Stimulated activated naive B cell treated with anti-CD40 and anti-IgM and Interleukin-4, amounts not matched to agents 10 μg/mL and 1 μg/mL and 100 μg/mL, for 72 hours (primary cell): ENCODE data around the gene BTAF1.

ENCODE experiments used
- ATAC-seq, 2 donors: fragments of 150-1000 bp; cut with Tn5 transposase; replicated peaks; 2 replicates each; pipeline ENCODE4 v1.10.0; 2021; ENCODE audit warnings: moderate library complexity in 1 of 2
- DNase-seq: peaks from one replicate; pipeline ENCODE4 v3.0.0; 2021
- H3K27ac Mint-ChIP-seq: one replicate; pipeline ENCODE4 v1.8.0; 2022; ENCODE audit warnings: mild to moderate bottlenecking, mixed read lengths
- H3K27me3 Mint-ChIP-seq, 2 donors: one replicate each; pipeline ENCODE4 v1.8.0; 2022; ENCODE audit warnings: mixed read lengths in 2 of 2
- H3K36me3 Mint-ChIP-seq, 2 donors: one replicate each; pipeline ENCODE4 v1.8.0; 2022; ENCODE audit warnings: mixed read lengths in 2 of 2, mild to moderate bottlenecking in 1 of 2
- H3K4me1 Mint-ChIP-seq, 2 donors: one replicate each; pipeline ENCODE4 v1.8.0; 2022; ENCODE audit warnings: mixed read lengths in 2 of 2, mild to moderate bottlenecking in 1 of 2
- H3K4me3 Mint-ChIP-seq, 2 donors: one replicate each; pipeline ENCODE4 v1.8.0; 2022; ENCODE audit warnings: mild to moderate bottlenecking in 2 of 2, mixed read lengths in 2 of 2, moderate library complexity in 1 of 2
- H3K9me3 Mint-ChIP-seq, 2 donors: one replicate each; pipeline ENCODE4 v1.8.0; 2022; ENCODE audit warnings: mixed read lengths in 2 of 2, mild to moderate bottlenecking in 1 of 2

Gene BTAF1

GRCh38 chr10:91978585-91978984 is 55.0 kb downstream of the BTAF1 start:
- H3K4me3 Mint-ChIP-seq: no peak overlapping the region
- DNase-seq (no peak), ATAC-seq (no peak)
- peaks cover 36 to 59% of the 10 kb centered on the region in 2 donors for H3K36me3 Mint-ChIP-seq
- no peaks in the 10 kb centered on the region for H3K9me3 Mint-ChIP-seq
- H3K27me3 Mint-ChIP-seq: no peaks in the 10 kb centered on the region
- no peak overlapping the region for H3K27ac Mint-ChIP-seq
- peaks cover 4 to 9% of the 10 kb centered on the region in 2 donors for H3K4me1 Mint-ChIP-seq

GRCh38 chr10:91980319-91980718 is 56.7 kb downstream of the BTAF1 start:
- Mint-ChIP-seq H3K27me3 (no peaks in the 10 kb centered on the region), H3K27ac (no peak overlapping the region), H3K36me3 (peaks cover 37 to 59% of the 10 kb centered on the region in 2 donors), H3K4me1 (no peaks in the 10 kb centered on the region), H3K4me3 (no peak overlapping the region), H3K9me3 (no peaks in the 10 kb centered on the region)
- no peak for DNase-seq
- ATAC-seq: no peak

GRCh38 chr10:91983416-91983815 is 59.8 kb downstream of the BTAF1 start:
- H3K4me1 Mint-ChIP-seq: peaks cover 0 to 5% of the 10 kb centered on the region in 2 donors
- no peak for ATAC-seq
- no peak for DNase-seq
- no peak overlapping the region for H3K27ac Mint-ChIP-seq
- H3K9me3 Mint-ChIP-seq: no peaks in the 10 kb centered on the region
- H3K4me3 Mint-ChIP-seq: no peak overlapping the region
- H3K27me3 Mint-ChIP-seq: no peaks in the 10 kb centered on the region
- peaks cover 42 to 59% of the 10 kb centered on the region in 2 donors for H3K36me3 Mint-ChIP-seq

- Mint-ChIP-seq H3K27ac (no peak overlapping the region), H3K4me1 (peaks cover 0 to 5% of the 10 kb centered on the region in 2 donors), H3K36me3 (peaks cover 39 to 54% of the 10 kb centered on the region in 2 donors)
Measured at GRCh38 chr10:91987397-91988037, 63.9 kb downstream of the BTAF1 start.

GRCh38 chr10:91992031-91992430 is 68.5 kb downstream of the BTAF1 start:
- Mint-ChIP-seq H3K27ac (no peak overlapping the region), H3K36me3 (peaks cover 34 to 44% of the 10 kb centered on the region in 2 donors), H3K4me1 (peaks cover 0 to 5% of the 10 kb centered on the region in 2 donors), H3K27me3 (no peaks in the 10 kb centered on the region), H3K9me3 (no peaks in the 10 kb centered on the region), H3K4me3 (no peak overlapping the region)
- DNase-seq (no peak), ATAC-seq (no peak)

More at GRCh38 chr10:91987397-91988037, 63.9 kb downstream of the BTAF1 start:
- Mint-ChIP-seq H3K9me3 (no peaks in the 10 kb centered on the region), H3K27me3 (no peaks in the 10 kb centered on the region), H3K4me3 (no peak overlapping the region)
- ATAC-seq: no peak
- no peak for DNase-seq

- Mint-ChIP-seq H3K9me3 (peaks cover 3 to 5% of the 10 kb centered on the region in 2 donors), H3K27ac (peak overlapping the region; percentile 47), H3K4me3 (no peak overlapping the region), H3K4me1 (no peaks in the 10 kb centered on the region), H3K27me3 (no peaks in the 10 kb centered on the region), H3K36me3 (peaks cover 53 to 57% of the 10 kb centered on the region in 2 donors)
- DNase-seq (no peak), ATAC-seq (no peak)
Measured at GRCh38 chr10:91996266-91996665, 72.7 kb downstream of the BTAF1 start.

GRCh38 chr10:92001581-92001980 is 78.0 kb downstream of the BTAF1 start:
- no peak for ATAC-seq
- Mint-ChIP-seq H3K4me1 (peaks cover 0 to 4% of the 10 kb centered on the region in 2 donors), H3K27ac (no peak overlapping the region), H3K9me3 (peaks cover 4 to 5% of the 10 kb centered on the region in 2 donors), H3K4me3 (no peak overlapping the region), H3K36me3 (peaks cover 61 to 72% of the 10 kb centered on the region in 2 donors), H3K27me3 (no peaks in the 10 kb centered on the region)
- DNase-seq: no peak

- ATAC-seq (no peak), DNase-seq (no peak)
- H3K4me3 Mint-ChIP-seq: no peak overlapping the region
- H3K36me3 Mint-ChIP-seq: peaks cover 61 to 72% of the 10 kb centered on the region in 2 donors
- H3K4me1 Mint-ChIP-seq: peaks cover 0 to 4% of the 10 kb centered on the region in 2 donors
- H3K9me3 Mint-ChIP-seq: peaks cover 4 to 5% of the 10 kb centered on the region in 2 donors
- H3K27me3 Mint-ChIP-seq: no peaks in the 10 kb centered on the region
- no peak overlapping the region for H3K27ac Mint-ChIP-seq
Measured at GRCh38 chr10:92001995-92002394, 78.4 kb downstream of the BTAF1 start.

GRCh38 chr10:92003258-92003657 is 79.7 kb downstream of the BTAF1 start:
- Mint-ChIP-seq H3K9me3 (peaks cover 4 to 5% of the 10 kb centered on the region in 2 donors), H3K4me3 (no peak overlapping the region), H3K36me3 (peaks cover 55 to 66% of the 10 kb centered on the region in 2 donors), H3K27ac (no peak overlapping the region), H3K27me3 (no peaks in the 10 kb centered on the region), H3K4me1 (peaks cover 0 to 4% of the 10 kb centered on the region in 2 donors)
- DNase-seq (no peak), ATAC-seq (no peak)

GRCh38 chr10:92005978-92006377 is 82.4 kb downstream of the BTAF1 start:
- Mint-ChIP-seq H3K36me3 (peaks cover 48 to 58% of the 10 kb centered on the region in 2 donors), H3K4me1 (peaks cover 0 to 10% of the 10 kb centered on the region in 2 donors), H3K9me3 (peaks cover 2% of the 10 kb centered on the region in 2 donors), H3K27ac (no peak overlapping the region), H3K27me3 (no peaks in the 10 kb centered on the region), H3K4me3 (no peak overlapping the region)
- ATAC-seq (no peak), DNase-seq (no peak)

- Mint-ChIP-seq H3K27ac (no peak overlapping the region), H3K27me3 (no peaks in the 10 kb centered on the region), H3K36me3 (peaks cover 29 to 49% of the 10 kb centered on the region in 2 donors), H3K4me1 (peaks cover 0 to 10% of the 10 kb centered on the region in 2 donors), H3K9me3 (no peaks in the 10 kb centered on the region), H3K4me3 (no peak overlapping the region)
- ATAC-seq (no peak), DNase-seq (no peak)
Measured at GRCh38 chr10:92009445-92009844, 85.9 kb downstream of the BTAF1 start.

- no peaks in the 10 kb centered on the region for H3K27me3 Mint-ChIP-seq
- DNase-seq (no peak), ATAC-seq (no peak)
- no peaks in the 10 kb centered on the region for H3K9me3 Mint-ChIP-seq
- H3K27ac Mint-ChIP-seq: no peak overlapping the region
- peaks cover 22 to 42% of the 10 kb centered on the region in 2 donors for H3K36me3 Mint-ChIP-seq
- H3K4me3 Mint-ChIP-seq: no peak overlapping the region
- peaks cover 0 to 5% of the 10 kb centered on the region in 2 donors for H3K4me1 Mint-ChIP-seq
Measured at GRCh38 chr10:92010047-92010735, 86.6 kb downstream of the BTAF1 start.

- Mint-ChIP-seq H3K27me3 (no peaks in the 10 kb centered on the region), H3K4me3 (no peak overlapping the region), H3K36me3 (peaks cover 18 to 39% of the 10 kb centered on the region in 2 donors), H3K4me1 (peaks cover 0 to 5% of the 10 kb centered on the region in 2 donors), H3K9me3 (no peaks in the 10 kb centered on the region), H3K27ac (no peak overlapping the region)
- ATAC-seq (no peak), DNase-seq (no peak)
Measured at GRCh38 chr10:92011560-92012214, 88.1 kb downstream of the BTAF1 start.

- peaks cover 28 to 53% of the 10 kb centered on the region in 2 donors for H3K36me3 Mint-ChIP-seq
- DNase-seq (no peak), ATAC-seq (no peak)
- no peaks in the 10 kb centered on the region for H3K9me3 Mint-ChIP-seq
- H3K4me3 Mint-ChIP-seq: no peak overlapping the region
- peaks cover 0 to 5% of the 10 kb centered on the region in 2 donors for H3K4me1 Mint-ChIP-seq
- no peak overlapping the region for H3K27ac Mint-ChIP-seq
- H3K27me3 Mint-ChIP-seq: no peaks in the 10 kb centered on the region
Measured at GRCh38 chr10:92014620-92015019, 91.0 kb downstream of the BTAF1 start.
